HFF-Myc (cell line): ENCODE measurements around the gene WNT6.
"Not testable (repeated sequence)": the region's sequence is repeated elsewhere in the genome, so short reads cannot be mapped to it uniquely, and the experiment has no call there.

Experiments used
- DNase-seq: peaks from one replicate; pipeline ENCODE4 v3.0.0-alpha.2; 2011; ENCODE audit warnings: low read depth; ENCODE audit errors: extremely low read depth
- H3K4me3 ChIP-seq: replicated peaks from 2 replicates; pipeline ENCODE4 v1.5.1; 2011; ENCODE audit warnings: low read depth, mild to moderate bottlenecking, control low read depth, low read length
- TF ChIP-seq, protein P1 (sequence below): IDR thresholded peaks from 2 replicates; pipeline ENCODE4 v1.5.1; 2012; ENCODE audit warnings: mild to moderate bottlenecking, low read depth, low read length, control low read depth; ENCODE audit errors: missing control alignments

WNT6 gene

GRCh38 chr2:218833023-218833609, 26.5 kb upstream of the WNT6 start:
- no peak for DNase-seq
- H3K4me3 ChIP-seq = no peak overlapping the region
- TF ChIP-seq, protein P1, sequence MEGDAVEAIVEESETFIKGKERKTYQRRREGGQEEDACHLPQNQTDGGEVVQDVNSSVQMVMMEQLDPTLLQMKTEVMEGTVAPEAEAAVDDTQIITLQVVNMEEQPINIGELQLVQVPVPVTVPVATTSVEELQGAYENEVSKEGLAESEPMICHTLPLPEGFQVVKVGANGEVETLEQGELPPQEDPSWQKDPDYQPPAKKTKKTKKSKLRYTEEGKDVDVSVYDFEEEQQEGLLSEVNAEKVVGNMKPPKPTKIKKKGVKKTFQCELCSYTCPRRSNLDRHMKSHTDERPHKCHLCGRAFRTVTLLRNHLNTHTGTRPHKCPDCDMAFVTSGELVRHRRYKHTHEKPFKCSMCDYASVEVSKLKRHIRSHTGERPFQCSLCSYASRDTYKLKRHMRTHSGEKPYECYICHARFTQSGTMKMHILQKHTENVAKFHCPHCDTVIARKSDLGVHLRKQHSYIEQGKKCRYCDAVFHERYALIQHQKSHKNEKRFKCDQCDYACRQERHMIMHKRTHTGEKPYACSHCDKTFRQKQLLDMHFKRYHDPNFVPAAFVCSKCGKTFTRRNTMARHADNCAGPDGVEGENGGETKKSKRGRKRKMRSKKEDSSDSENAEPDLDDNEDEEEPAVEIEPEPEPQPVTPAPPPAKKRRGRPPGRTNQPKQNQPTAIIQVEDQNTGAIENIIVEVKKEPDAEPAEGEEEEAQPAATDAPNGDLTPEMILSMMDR = no peak

DNA sequence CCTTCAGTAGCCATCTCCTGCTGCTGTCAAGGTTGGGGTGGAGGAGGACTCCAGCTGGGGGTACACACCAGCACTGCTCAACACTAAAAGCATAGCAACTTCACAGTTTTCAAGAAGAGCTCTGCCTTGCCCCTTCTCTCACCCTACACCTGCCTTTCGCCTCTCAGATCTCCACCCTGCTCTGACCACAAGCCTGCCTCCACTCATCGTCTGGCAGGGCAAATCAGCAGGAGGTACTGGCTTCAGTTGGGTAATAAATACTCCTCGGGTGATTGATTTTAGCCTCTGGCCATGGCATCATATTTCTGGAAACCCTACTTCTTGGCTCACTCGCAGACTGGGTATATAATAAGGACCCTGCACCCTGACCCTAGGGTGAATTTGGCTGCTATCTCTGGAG, 24.9 kb upstream of the WNT6 start:
- TF ChIP-seq, protein P1 = no peak
- DNase-seq = no peak
- no peak overlapping the region for H3K4me3 ChIP-seq

GRCh38 chr2:218837495-218837894, 22.1 kb upstream of the WNT6 start:
- DNase-seq = no peak
- no peak overlapping the region for H3K4me3 ChIP-seq
- TF ChIP-seq, protein P1 = no peak

GRCh38 chr2:218839430-218839829, 20.2 kb upstream of the WNT6 start:
- H3K4me3 ChIP-seq = no peak overlapping the region
- TF ChIP-seq, protein P1 = no peak
- no peak for DNase-seq

- TF ChIP-seq, protein P1 = no peak
- DNase-seq = no peak
- H3K4me3 ChIP-seq = no peak overlapping the region
Measured at GRCh38 chr2:218839888-218840287, 19.7 kb upstream of the WNT6 start.

DNA sequence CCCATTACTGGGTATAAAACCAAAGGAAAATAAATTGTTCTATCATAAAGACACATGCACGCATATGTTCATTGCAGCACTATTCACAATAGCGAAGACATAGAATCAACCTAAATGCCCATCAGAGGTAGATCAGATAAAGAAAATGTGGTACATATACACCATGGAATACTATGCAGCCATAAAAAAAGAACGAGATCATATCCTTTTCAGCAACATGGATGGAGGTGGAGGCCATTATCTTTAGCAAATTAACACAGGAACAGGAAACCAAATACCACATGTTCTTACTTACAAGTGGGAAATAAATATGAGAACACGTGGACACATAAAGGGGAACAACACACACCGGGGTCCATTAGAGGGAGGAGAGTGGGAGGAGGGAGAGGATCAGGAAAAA, 15.3 kb upstream of the WNT6 start:
- DNase-seq, H3K4me3 ChIP-seq: not testable (repeated sequence)

- H3K4me3 ChIP-seq, DNase-seq: not testable (repeated sequence)
Measured at GRCh38 chr2:218846963-218847362, 12.6 kb upstream of the WNT6 start.

GRCh38 chr2:218849721-218850120, 9.9 kb upstream of the WNT6 start:
- DNase-seq = no peak
- H3K4me3 ChIP-seq = no peak overlapping the region
- TF ChIP-seq, protein P1 = no peak
